Spleen (tissue), 11 donors: ENCODE measurements around the gene HOXD4. TPM values are rescaled to one million over a fixed set of nuclear protein-coding genes. Genes with fewer than 3 reads are reported as not detected.
A peak's percentile ranks its signal among the peaks of the same experiment; 100 is the strongest.

Experiments
- DNase-seq: peaks from one replicate; pipeline ENCODE4 v3.0.0-alpha.2; 2020
- H3K27ac ChIP-seq, 8 donors: fragments of 200-600 bp; sonication (generic) in 7 of 8; 1 replicate in 4 of 8; 2 replicates in 4 of 8; pipeline versions ENCODE4 v1.5.0 to v1.8.0; 2016 to 2021; ENCODE audit warnings: inconsistent platforms in 4 of 8, mild to moderate bottlenecking in 4 of 8, moderate library complexity in 1 of 8
- H3K27me3 ChIP-seq, 7 donors: fragments of 200-600 bp; sonication (generic) in 6 of 7; replicated peaks in 1 of 7; 1 replicate in 4 of 7; 2 replicates in 3 of 7; pipeline versions ENCODE4 v1.5.0 to v1.8.0; 2016 to 2021; ENCODE audit warnings: inconsistent platforms in 3 of 7, mild to moderate bottlenecking in 1 of 7
- H3K36me3 ChIP-seq, 6 donors: fragments of 200-600 bp; sonication (generic) in 5 of 6; 1 replicate in 4 of 6; 2 replicates in 2 of 6; pipeline versions ENCODE4 v1.5.0 to v1.8.0; 2016 to 2021; ENCODE audit warnings: inconsistent platforms in 2 of 6
- H3K4me1 ChIP-seq, 6 donors: fragments of 200-600 bp; sonication (generic) in 5 of 6; 1 replicate in 3 of 6; 2 replicates in 3 of 6; pipeline versions ENCODE4 v1.5.0 to v1.8.0; 2016 to 2021; ENCODE audit warnings: inconsistent platforms in 3 of 6
- H3K4me3 ChIP-seq, 8 donors: fragments of 200-600 bp; sonication (generic) in 7 of 8; 1 replicate in 4 of 8; 2 replicates in 4 of 8; pipeline versions ENCODE4 v1.5.0 to v1.8.0; 2016 to 2021; ENCODE audit warnings: inconsistent platforms in 4 of 8, mild to moderate bottlenecking in 4 of 8, moderate library complexity in 2 of 8
- H3K9me3 ChIP-seq, 8 donors: fragments of 200-600 bp; sonication (generic) in 7 of 8; 1 replicate in 4 of 8; 2 replicates in 4 of 8; pipeline versions ENCODE4 v1.5.0 to v1.8.0; 2016 to 2021; ENCODE audit warnings: inconsistent platforms in 4 of 8
- POLR2A ChIP-seq, 3 donors: fragments of 450-650 bp; IDR thresholded peaks; one replicate each; pipeline ENCODE4 v1.5.1; 2017; ENCODE audit warnings: antibody characterized with exemption in 3 of 3, mild to moderate bottlenecking in 1 of 3
- POLR2AphosphoS5 ChIP-seq, 3 donors: sonication (generic); formaldehyde crosslinking; IDR thresholded peaks; one replicate each; pipeline ENCODE4 v1.5.1; 2017; ENCODE audit warnings: antibody characterized with exemption in 3 of 3
- WGBS, 5 donors: extraction: QIAGEN DNeasy Blood & Tissue Kit in 3 of 5; methylation state at CpG; one replicate each; pipeline versions ENCODE4 v1.1.5 to v1.1.7; 2013 to 2018; 5-methylcytosine and 5-hydroxymethylcytosine counted together
- intact Hi-C: fragments of 100-400 bp; cut with DNase I; formaldehyde crosslinking; loops from one replicate; pipeline ENCODE4 v1.15.0; 2023; ENCODE audit warnings: low total_unique reads
- polyA plus RNA-seq, 3 donors: library from polyadenylated mRNA; stranded (reverse); fragments of 200-250 nt; gene quantifications; one replicate each; pipeline ENCODE4 v1.2.1, GENCODE V29; 2013
- total RNA-seq, 7 donors: library from RNA; depleted of rRNA in 3 of 7; stranded (reverse); fragments of >200 nt in 3 of 7; fragmentation: NEBNext Ultra II Directional in 4 of 7; extraction: Animal tissue kit (Norgen Biotek cat#: 25700) in 4 of 7; gene quantifications; one replicate each; pipeline versions ENCODE4 v1.1.0 to v1.2.1, GENCODE V29; 2016 to 2021
- TF ChIP-seq, protein P1 (sequence below), 11 experiments: fragments of 200-600 bp in 7 of 11; fragments of 450-650 bp in 4 of 11; sonication (generic) in 4 of 11; IDR thresholded peaks in 8 of 11; conservative IDR thresholded peaks in 3 of 11; 1 replicate in 7 of 11; 2 replicates in 4 of 11; pipeline versions ENCODE4 v1.4.0 to v1.8.0; 2016 to 2021; ENCODE audit warnings: antibody characterized with exemption in 11 of 11, inconsistent platforms in 4 of 11, mild to moderate bottlenecking in 1 of 11
- donor health status: healthy with polysubstance abuse.
- donor health status: DM: no; HTN: no; CAD: no; lungs with moderate emphysema.
- donor health status: DM: no; HTN: no; CAD: no.
- donor health status: Bipolar disorder and iron deficiency.
- donor health status: healthy.
- donor health status: DM: no; HTN: no; CAD: no.
- donor health status: DM: yes; HTN: yes; CAD: no.

Gene HOXD4
- total and polyA plus RNA-seq, 10 donors = 0.88 to 9.8 (median 6.5) TPM

- no peak for DNase-seq
- TF ChIP-seq POLR2AphosphoS5 (IDR thresholded peaks at IDR 0.05) (no peak), POLR2A (IDR thresholded peaks at IDR 0.05) (no peak)
- TF ChIP-seq, protein P1, sequence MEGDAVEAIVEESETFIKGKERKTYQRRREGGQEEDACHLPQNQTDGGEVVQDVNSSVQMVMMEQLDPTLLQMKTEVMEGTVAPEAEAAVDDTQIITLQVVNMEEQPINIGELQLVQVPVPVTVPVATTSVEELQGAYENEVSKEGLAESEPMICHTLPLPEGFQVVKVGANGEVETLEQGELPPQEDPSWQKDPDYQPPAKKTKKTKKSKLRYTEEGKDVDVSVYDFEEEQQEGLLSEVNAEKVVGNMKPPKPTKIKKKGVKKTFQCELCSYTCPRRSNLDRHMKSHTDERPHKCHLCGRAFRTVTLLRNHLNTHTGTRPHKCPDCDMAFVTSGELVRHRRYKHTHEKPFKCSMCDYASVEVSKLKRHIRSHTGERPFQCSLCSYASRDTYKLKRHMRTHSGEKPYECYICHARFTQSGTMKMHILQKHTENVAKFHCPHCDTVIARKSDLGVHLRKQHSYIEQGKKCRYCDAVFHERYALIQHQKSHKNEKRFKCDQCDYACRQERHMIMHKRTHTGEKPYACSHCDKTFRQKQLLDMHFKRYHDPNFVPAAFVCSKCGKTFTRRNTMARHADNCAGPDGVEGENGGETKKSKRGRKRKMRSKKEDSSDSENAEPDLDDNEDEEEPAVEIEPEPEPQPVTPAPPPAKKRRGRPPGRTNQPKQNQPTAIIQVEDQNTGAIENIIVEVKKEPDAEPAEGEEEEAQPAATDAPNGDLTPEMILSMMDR (IDR thresholded peaks at IDR 0.05 in 8 of 11, conservative IDR thresholded peaks at IDR 0.05 in 3 of 11) = no peak
- H3K9me3 ChIP-seq = no peaks in the 10 kb centered on the region
- H3K4me1 ChIP-seq = peaks cover 0 to 21% (median 8%) of the 10 kb centered on the region in 6 donors
- H3K4me3 ChIP-seq = no peak overlapping the region
- no peak overlapping the region for H3K27ac ChIP-seq
- intact Hi-C loops = no loop called here
- peaks cover 0 to 100% (median 49%) of the 10 kb centered on the region in 7 donors for H3K27me3 ChIP-seq
- 56 to 63% (median 60%) methylated on average over 4 of the region's 4 CpGs for WGBS, 5 donors
- H3K36me3 ChIP-seq = no peaks in the 10 kb centered on the region
These were observed 6.0 kb upstream of the HOXD4 start for GRCh38 chr2:176145085-176145969.

GRCh38 chr2:176146101-176146500 lies 5.2 kb upstream of the HOXD4 start:
- no peaks in the 10 kb centered on the region for H3K9me3 ChIP-seq
- no peak overlapping the region for H3K4me3 ChIP-seq
- intact Hi-C loops = no loop called here
- no peaks in the 10 kb centered on the region for H3K36me3 ChIP-seq
- TF ChIP-seq, protein P1 (IDR thresholded peaks at IDR 0.05 in 8 of 11, conservative IDR thresholded peaks at IDR 0.05 in 3 of 11) = no peak
- no peak for TF ChIP-seq POLR2AphosphoS5 (IDR thresholded peaks at IDR 0.05)
- no peak for TF ChIP-seq POLR2A (IDR thresholded peaks at IDR 0.05)
- peaks cover 0 to 14% (median under 1%) of the 10 kb centered on the region in 6 donors for H3K4me1 ChIP-seq
- DNase-seq = no peak
- WGBS, 5 donors = 21 to 46% (median 33%) methylated on average over 6 of the region's 6 CpGs
- H3K27me3 ChIP-seq = peaks cover 0 to 100% (median 49%) of the 10 kb centered on the region in 7 donors
- no peak overlapping the region for H3K27ac ChIP-seq

GRCh38 chr2:176146645-176147044 lies 4.7 kb upstream of the HOXD4 start:
- Histone ChIP-seq H3K9me3 (no peaks in the 10 kb centered on the region), H3K27me3 (peaks cover 0 to 100% (median 54%) of the 10 kb centered on the region in 7 donors), H3K4me1 (peaks cover 0 to 14% (median 2%) of the 10 kb centered on the region in 6 donors), H3K27ac (no peak overlapping the region), H3K4me3 (no peak overlapping the region), H3K36me3 (no peaks in the 10 kb centered on the region)
- intact Hi-C loops = no loop called here
- TF ChIP-seq, protein P1 (IDR thresholded peaks at IDR 0.05 in 8 of 11, conservative IDR thresholded peaks at IDR 0.05 in 3 of 11) = no peak
- no peak for TF ChIP-seq POLR2A (IDR thresholded peaks at IDR 0.05)
- TF ChIP-seq POLR2AphosphoS5 (IDR thresholded peaks at IDR 0.05) = no peak
- DNase-seq = no peak

- peak; percentile 41 for DNase-seq
- intact Hi-C loops = no loop called here
- peaks cover 0 to 100% (median 59%) of the 10 kb centered on the region in 7 donors for H3K27me3 ChIP-seq
These were observed 4.0 kb upstream of the HOXD4 start for GRCh38 chr2:176147210-176147799.

More at GRCh38 chr2:176147210-176147799, 4.0 kb upstream of the HOXD4 start:
- no peaks in the 10 kb centered on the region for H3K9me3 ChIP-seq
- TF ChIP-seq POLR2AphosphoS5 (IDR thresholded peaks at IDR 0.05) (no peak), POLR2A (IDR thresholded peaks at IDR 0.05) (no peak)
- TF ChIP-seq, protein P1 (IDR thresholded peaks at IDR 0.05 in 8 of 11, conservative IDR thresholded peaks at IDR 0.05 in 3 of 11) = no peak
- H3K27ac ChIP-seq = no peak overlapping the region
- WGBS, 5 donors = 24 to 45% (median 34%) methylated on average over 28 to 32 of the region's 32 CpGs
- peaks cover 0 to 19% (median 4%) of the 10 kb centered on the region in 6 donors for H3K4me1 ChIP-seq
- no peaks in the 10 kb centered on the region for H3K36me3 ChIP-seq
- no peak overlapping the region for H3K4me3 ChIP-seq
